ENCODE results near the gene SNX33. TPM values are rescaled to one million over a fixed set of nuclear protein-coding genes. Genes with fewer than 3 reads are reported as not detected.

The SNX33 gene
- polyA plus RNA-seq, 1 donor (not counting 4 experiments of a cell fraction or from before 2014, with no cell fraction given): 21.7 TPM

- H3K27ac ChIP-seq (ENCODE audit: control insufficient read depth, insufficient read depth, low read length): no peak overlapping the region
- no peaks in the 10 kb centered on the region for H3K9me3 ChIP-seq (ENCODE audit: control insufficient read depth, low read depth, low read length)
- peaks cover 30 to 45% of the 10 kb centered on the region in 2 experiments for H3K36me3 ChIP-seq (ENCODE audit: control insufficient read depth in 2 of 2, extremely low read depth in 1 of 2, insufficient read depth in 2 of 2, low read length in 2 of 2)
- peaks cover 55% of the 10 kb centered on the region for H3K79me2 ChIP-seq (ENCODE audit: control insufficient read depth, insufficient read depth, low read length)
- no peak overlapping the region for H2AFZ ChIP-seq (ENCODE audit: control insufficient read depth, low read length)
- no peak for FAIRE-seq
- dilution Hi-C loops (cut with MboI; ENCODE audit: extremely low pct_ligation_motif_present, low sequenced_read_pairs): no loop called here
- no peaks in the 10 kb centered on the region for H3K27me3 ChIP-seq (ENCODE audit: control insufficient read depth, extremely low read depth, insufficient read depth, low read length)
- peaks cover 4% of the 10 kb centered on the region for H3K9me1 ChIP-seq (ENCODE audit: control insufficient read depth, extremely low read depth, insufficient read depth, low read length)
- H3K4me2 ChIP-seq (ENCODE audit: control insufficient read depth, extremely low read depth, insufficient read depth, low read depth, low read length): no peak overlapping the region
- H3K4me3 ChIP-seq (ENCODE audit: control insufficient read depth in 2 of 3, extremely low read depth in 1 of 3, insufficient read depth in 2 of 3, low read depth in 1 of 3, low read length in 3 of 3): no peak overlapping the region
- no peak for TF ChIP-seq EZH2 (IDR thresholded peaks at IDR 0.05; ENCODE audit: low read length)
- TF ChIP-seq CTCF (optimal IDR thresholded peaks at IDR 0.05 in 1 of 3, IDR thresholded peaks at IDR 0.05 in 1 of 3, conservative IDR thresholded peaks at IDR 0.05 in 1 of 3; ENCODE audit: extremely low read depth in 1 of 3, insufficient read depth in 2 of 3, low read length in 3 of 3): no peak
- H4K20me1 ChIP-seq (ENCODE audit: control insufficient read depth, extremely low read depth, insufficient read depth, low read length): peaks cover 9% of the 10 kb centered on the region
- DNase-seq (ENCODE audit: low read depth, low spot score): no peak
- no peak overlapping the region for H3K9ac ChIP-seq (ENCODE audit: control insufficient read depth, extremely low read depth, insufficient read depth, low read length)
- H3K4me1 ChIP-seq (ENCODE audit: control insufficient read depth, extremely low read depth, insufficient read depth, low read length): peaks cover 64% of the 10 kb centered on the region
These were observed 9.1 kb downstream of the SNX33 start for GRCh38 chr15:75656813-75657212.

GRCh38 chr15:75659141-75659771, 11.5 kb downstream of the SNX33 start:
- DNase-seq (ENCODE audit: low read depth, low spot score) (no peak), FAIRE-seq (no peak)
- TF ChIP-seq CTCF (optimal IDR thresholded peaks at IDR 0.05 in 1 of 3, IDR thresholded peaks at IDR 0.05 in 1 of 3, conservative IDR thresholded peaks at IDR 0.05 in 1 of 3; ENCODE audit: extremely low read depth in 1 of 3, insufficient read depth in 2 of 3, low read length in 3 of 3) (no peak), EZH2 (IDR thresholded peaks at IDR 0.05; ENCODE audit: low read length) (no peak)
- peaks cover 29 to 32% of the 10 kb centered on the region in 2 experiments for H3K36me3 ChIP-seq (ENCODE audit: control insufficient read depth in 2 of 2, extremely low read depth in 1 of 2, insufficient read depth in 2 of 2, low read length in 2 of 2)
- dilution Hi-C loops (cut with MboI; ENCODE audit: extremely low pct_ligation_motif_present, low sequenced_read_pairs): no loop called here
- H3K4me1 ChIP-seq (ENCODE audit: control insufficient read depth, extremely low read depth, insufficient read depth, low read length): peaks cover 63% of the 10 kb centered on the region
- no peaks in the 10 kb centered on the region for H3K9me3 ChIP-seq (ENCODE audit: control insufficient read depth, low read depth, low read length)
- no peak overlapping the region for H2AFZ ChIP-seq (ENCODE audit: control insufficient read depth, low read length)
- no peaks in the 10 kb centered on the region for H3K9me1 ChIP-seq (ENCODE audit: control insufficient read depth, extremely low read depth, insufficient read depth, low read length)
- H3K4me2 ChIP-seq (ENCODE audit: control insufficient read depth, extremely low read depth, insufficient read depth, low read depth, low read length): no peak overlapping the region
- H3K4me3 ChIP-seq (ENCODE audit: control insufficient read depth in 2 of 3, extremely low read depth in 1 of 3, insufficient read depth in 2 of 3, low read depth in 1 of 3, low read length in 3 of 3): no peak overlapping the region
- H3K27ac ChIP-seq (ENCODE audit: control insufficient read depth, insufficient read depth, low read length): peak overlapping the region; percentile 1
- no peak overlapping the region for H3K9ac ChIP-seq (ENCODE audit: control insufficient read depth, extremely low read depth, insufficient read depth, low read length)
- H4K20me1 ChIP-seq (ENCODE audit: control insufficient read depth, extremely low read depth, insufficient read depth, low read length): peaks cover 5% of the 10 kb centered on the region
- no peaks in the 10 kb centered on the region for H3K27me3 ChIP-seq (ENCODE audit: control insufficient read depth, extremely low read depth, insufficient read depth, low read length)
- peaks cover 32% of the 10 kb centered on the region for H3K79me2 ChIP-seq (ENCODE audit: control insufficient read depth, insufficient read depth, low read length)

Measured in keratinocyte (primary cell).